Measurements from ENCODE around the gene PACS2. TPM values are rescaled to one million over a fixed set of nuclear protein-coding genes. Genes with fewer than 3 reads are reported as not detected.

Gene PACS2
- total RNA-seq, 2 donors from 2014 or later: 35.2 to 36.9 TPM

GRCh38 chr14:105363847-105364708 is 49.5 kb downstream of the PACS2 start:
- Mint-ChIP-seq H3K36me3 (no peaks in the 10 kb centered on the region), H3K9me3 (no peaks in the 10 kb centered on the region), H3K27ac (no peak overlapping the region)
- peak in 1 of 2 donors; percentile 27 for DNase-seq (ENCODE audit: low spot score in 2 of 2)
- ATAC-seq: peak in 1 of 2 donors; percentile 61

- Mint-ChIP-seq H3K36me3 (no peaks in the 10 kb centered on the region), H3K27ac (no peak overlapping the region), H3K9me3 (no peaks in the 10 kb centered on the region)
- ATAC-seq (no peak), DNase-seq (ENCODE audit: low spot score in 2 of 2) (no peak)
These were observed 50.6 kb downstream of the PACS2 start for GRCh38 chr14:105365101-105365500.

- Mint-ChIP-seq H3K9me3 (no peaks in the 10 kb centered on the region), H3K27ac (no peak overlapping the region), H3K36me3 (no peaks in the 10 kb centered on the region)
- ATAC-seq (no peak), DNase-seq (ENCODE audit: low spot score in 2 of 2) (no peak)
These were observed 51.1 kb downstream of the PACS2 start for GRCh38 chr14:105365681-105366080.

- Mint-ChIP-seq H3K27ac (peak overlapping the region; percentile 40 to 51), H3K36me3 (no peaks in the 10 kb centered on the region), H3K9me3 (no peaks in the 10 kb centered on the region)
- DNase-seq (ENCODE audit: low spot score in 2 of 2): no peak
- ATAC-seq: no peak
These were observed 52.0 kb downstream of the PACS2 start for GRCh38 chr14:105366386-105367074.

- ATAC-seq (no peak), DNase-seq (ENCODE audit: low spot score in 2 of 2) (no peak)
- no peaks in the 10 kb centered on the region for H3K9me3 Mint-ChIP-seq
- no peaks in the 10 kb centered on the region for H3K36me3 Mint-ChIP-seq
- H3K27ac Mint-ChIP-seq: peak overlapping the region; percentile 40 to 51
These were observed 52.8 kb downstream of the PACS2 start for GRCh38 chr14:105367116-105368031.

GRCh38 chr14:105368032-105368417 is 53.5 kb downstream of the PACS2 start:
- H3K27ac Mint-ChIP-seq: no peak overlapping the region
- no peaks in the 10 kb centered on the region for H3K36me3 Mint-ChIP-seq
- ATAC-seq (no peak), DNase-seq (ENCODE audit: low spot score in 2 of 2) (no peak)
- no peaks in the 10 kb centered on the region for H3K9me3 Mint-ChIP-seq

- ATAC-seq: no peak
- Mint-ChIP-seq H3K9me3 (no peaks in the 10 kb centered on the region), H3K27ac (no peak overlapping the region), H3K36me3 (no peaks in the 10 kb centered on the region)
- DNase-seq (ENCODE audit: low spot score in 2 of 2): no peak
These were observed 53.9 kb downstream of the PACS2 start for GRCh38 chr14:105368426-105368825.

GRCh38 chr14:105368910-105369652 is 54.5 kb downstream of the PACS2 start:
- H3K27ac Mint-ChIP-seq: no peak overlapping the region
- DNase-seq (ENCODE audit: low spot score in 2 of 2) (no peak), ATAC-seq (no peak)
- no peaks in the 10 kb centered on the region for H3K36me3 Mint-ChIP-seq
- H3K9me3 Mint-ChIP-seq: no peaks in the 10 kb centered on the region

- Mint-ChIP-seq H3K27ac (no peak overlapping the region), H3K9me3 (no peaks in the 10 kb centered on the region)
These were observed 55.1 kb downstream of the PACS2 start for GRCh38 chr14:105369653-105370040.

GRCh38 chr14:105374389-105374788 is 59.8 kb downstream of the PACS2 start:
- H3K27ac Mint-ChIP-seq: peak overlapping the region in 1 of 2 donors; percentile 54
- DNase-seq (ENCODE audit: low spot score in 2 of 2) (no peak), ATAC-seq (no peak)
- H3K36me3 Mint-ChIP-seq: no peaks in the 10 kb centered on the region
- H3K9me3 Mint-ChIP-seq: peaks cover 0 to 5% of the 10 kb centered on the region in 2 donors

More at GRCh38 chr14:105369653-105370040, 55.1 kb downstream of the PACS2 start:
- no peaks in the 10 kb centered on the region for H3K36me3 Mint-ChIP-seq
- no peak for DNase-seq (ENCODE audit: low spot score in 2 of 2)
- ATAC-seq: no peak

GRCh38 chr14:105375635-105376057 is 61.1 kb downstream of the PACS2 start:
- ATAC-seq (peak; percentile 71 to 94), DNase-seq (ENCODE audit: low spot score in 2 of 2) (peak; percentile 21 to 74)
- Mint-ChIP-seq H3K27ac (peak overlapping the region; percentile 23 to 54), H3K9me3 (peaks cover 0 to 5% of the 10 kb centered on the region in 2 donors), H3K36me3 (no peaks in the 10 kb centered on the region)

- H3K27ac Mint-ChIP-seq: no peak overlapping the region
- ATAC-seq: no peak
- no peak for DNase-seq (ENCODE audit: low spot score in 2 of 2)
- H3K9me3 Mint-ChIP-seq: peaks cover 0 to 5% of the 10 kb centered on the region in 2 donors
- no peaks in the 10 kb centered on the region for H3K36me3 Mint-ChIP-seq
These were observed 62.2 kb downstream of the PACS2 start for GRCh38 chr14:105376521-105377440.

- no peaks in the 10 kb centered on the region for H3K36me3 Mint-ChIP-seq
- ATAC-seq (no peak), DNase-seq (ENCODE audit: low spot score in 2 of 2) (no peak)
- no peak overlapping the region for H3K27ac Mint-ChIP-seq
- H3K9me3 Mint-ChIP-seq: peaks cover 0 to 5% of the 10 kb centered on the region in 2 donors
These were observed 63.1 kb downstream of the PACS2 start for GRCh38 chr14:105377555-105378182.

- Mint-ChIP-seq H3K9me3 (peaks cover 0 to 5% of the 10 kb centered on the region in 2 donors), H3K36me3 (no peaks in the 10 kb centered on the region), H3K27ac (no peak overlapping the region)
- no peak for ATAC-seq
- no peak for DNase-seq (ENCODE audit: low spot score in 2 of 2)
These were observed 63.7 kb downstream of the PACS2 start for GRCh38 chr14:105378199-105378598.

Measured in activated naive CD4-positive, alpha-beta T cell treated with anti-CD3 and anti-CD28 coated beads, Interleukin-2, amount 50 U/mL, for 72 hours (primary cell).